ENCODE data around the gene LEKR1. TPM values are rescaled to one million over a fixed set of nuclear protein-coding genes. Genes with fewer than 3 reads are reported as not detected.

LEKR1 gene
- total RNA-seq, 1 donor from 2014 or later: 5.8 TPM

GRCh38 chr3:157027861-157028745 lies 201.9 kb downstream of the LEKR1 start:
- H3K27me3 ChIP-seq (ENCODE audit: low read depth): no peaks in the 10 kb centered on the region
- no peaks in the 10 kb centered on the region for H3K9me3 ChIP-seq
- DNase-seq (no peak), ATAC-seq (no peak)
- no peak for TF ChIP-seq CTCF (IDR thresholded peaks at IDR 0.05)
- H3K4me1 ChIP-seq: no peaks in the 10 kb centered on the region
- H3K27ac ChIP-seq: no peak overlapping the region
- no peak overlapping the region for H3K4me3 ChIP-seq
- H3K36me3 ChIP-seq: no peaks in the 10 kb centered on the region
- intact Hi-C loops (cut with DNase I): no loop called here

GRCh38 chr3:157029365-157029790 lies 203.2 kb downstream of the LEKR1 start:
- no peaks in the 10 kb centered on the region for H3K36me3 ChIP-seq
- DNase-seq (no peak), ATAC-seq (peak in 1 of 2 donors; percentile 41)
- TF ChIP-seq CTCF (IDR thresholded peaks at IDR 0.05): no peak
- H3K9me3 ChIP-seq: no peaks in the 10 kb centered on the region
- no peak overlapping the region for H3K27ac ChIP-seq
- intact Hi-C loops (cut with DNase I): no loop called here
- no peaks in the 10 kb centered on the region for H3K27me3 ChIP-seq (ENCODE audit: low read depth)
- H3K4me1 ChIP-seq: no peaks in the 10 kb centered on the region
- no peak overlapping the region for H3K4me3 ChIP-seq

GRCh38 chr3:157030712-157031111 lies 204.6 kb downstream of the LEKR1 start:
- Histone ChIP-seq H3K36me3 (no peaks in the 10 kb centered on the region), H3K27me3 (ENCODE audit: low read depth) (peaks cover 4% of the 10 kb centered on the region), H3K9me3 (no peaks in the 10 kb centered on the region), H3K4me1 (no peaks in the 10 kb centered on the region), H3K4me3 (no peak overlapping the region), H3K27ac (no peak overlapping the region)
- ATAC-seq (no peak), DNase-seq (no peak)
- intact Hi-C loops (cut with DNase I): no loop called here
- no peak for TF ChIP-seq CTCF (IDR thresholded peaks at IDR 0.05)

DNA sequence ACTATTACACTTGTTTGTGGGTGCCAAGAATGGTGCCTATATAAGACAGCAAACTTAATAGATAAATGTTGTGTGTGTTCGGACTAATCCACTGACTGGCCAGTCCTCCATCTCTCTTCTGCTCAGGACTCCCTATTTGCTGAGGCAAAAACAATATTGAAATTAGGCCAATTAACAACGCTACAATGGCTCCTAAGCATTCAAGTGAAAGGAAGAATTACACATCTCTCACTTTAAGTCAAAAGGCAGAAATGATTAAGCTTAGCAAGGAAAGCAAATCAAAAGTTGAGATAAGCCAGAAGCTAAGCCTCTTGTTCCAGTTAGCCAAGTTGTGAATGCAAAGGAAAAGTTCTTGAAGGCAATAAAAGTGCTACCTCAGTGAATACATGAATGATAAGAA lies 206.8 kb downstream of the LEKR1 start:
- H3K27ac ChIP-seq: no peak overlapping the region
- H3K36me3 ChIP-seq: no peaks in the 10 kb centered on the region
- ATAC-seq (no peak), DNase-seq (no peak)
- no peaks in the 10 kb centered on the region for H3K9me3 ChIP-seq
- peaks cover 5% of the 10 kb centered on the region for H3K27me3 ChIP-seq (ENCODE audit: low read depth)
- TF ChIP-seq CTCF (IDR thresholded peaks at IDR 0.05): no peak
- intact Hi-C loops (cut with DNase I): no loop called here
- H3K4me3 ChIP-seq: no peak overlapping the region
- no peaks in the 10 kb centered on the region for H3K4me1 ChIP-seq

DNA sequence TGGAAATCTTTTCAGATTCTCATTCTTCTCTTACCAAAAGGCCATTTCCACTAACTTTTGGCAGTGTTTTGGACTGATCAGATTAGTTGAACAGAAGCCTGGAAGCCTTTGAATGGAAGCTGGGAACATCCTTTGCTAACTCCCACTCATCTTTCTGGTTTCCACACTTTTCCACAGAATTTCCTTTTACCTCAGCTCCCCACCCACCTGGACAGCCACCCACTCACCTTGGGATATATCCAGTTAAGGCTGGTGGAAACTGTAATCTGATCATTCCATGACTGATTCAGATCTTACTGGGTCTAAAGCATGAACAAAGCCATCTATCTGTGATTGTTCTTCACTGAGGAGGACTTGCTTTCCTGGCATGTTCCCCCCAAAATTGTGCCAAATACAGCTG lies 214.3 kb downstream of the LEKR1 start:
- intact Hi-C loops (cut with DNase I): no loop called here
- no peaks in the 10 kb centered on the region for H3K9me3 ChIP-seq
- H3K4me1 ChIP-seq: no peaks in the 10 kb centered on the region
- H3K27me3 ChIP-seq (ENCODE audit: low read depth): peaks cover 3% of the 10 kb centered on the region
- H3K27ac ChIP-seq: no peak overlapping the region
- no peak for TF ChIP-seq CTCF (IDR thresholded peaks at IDR 0.05)
- H3K36me3 ChIP-seq: no peaks in the 10 kb centered on the region
- ATAC-seq (no peak), DNase-seq (no peak)
- H3K4me3 ChIP-seq: no peak overlapping the region

Data from lower lobe of right lung (tissue), 2 donors.